SU-DHL-6 (cell line): ENCODE data around the gene PRPF18.

Experiments
- H2AFZ ChIP-seq: fragments of 200-600 bp; sonication (generic); 2 replicates; pipeline ENCODE4 v1.6.1; 2014; ENCODE audit warnings: low read depth, mild to moderate bottlenecking, moderate library complexity, mixed read lengths, antibody characterized with exemption, low read length; ENCODE audit not compliant: severe bottlenecking
- H3F3A ChIP-seq: fragments of 200-600 bp; shearing (Covaris generic); 2 replicates; pipeline ENCODE4 v1.6.0; 2016; ENCODE audit warnings: antibody characterized with exemption, mild to moderate bottlenecking; ENCODE audit not compliant: insufficient read depth
- H3K27ac ChIP-seq: fragments of 200-600 bp; sonication (generic); 2 replicates; pipeline ENCODE4 v1.5.1; 2016; ENCODE audit warnings: low read depth, mild to moderate bottlenecking, low read length, moderate library complexity, mixed read lengths
- H3K27me3 ChIP-seq: fragments of 200-600 bp; sonication (generic), shearing (Covaris generic); 2 replicates; pipeline ENCODE4 v1.6.0; 2014; ENCODE audit warnings: mild to moderate bottlenecking, low read length
- H3K36me3 ChIP-seq: fragments of 200-600 bp; sonication (generic); 2 replicates; pipeline ENCODE4 v1.6.1; 2014; ENCODE audit warnings: mild to moderate bottlenecking, low read length, mixed read lengths
- H3K4me2 ChIP-seq: fragments of 300-600, 200-600 bp; shearing (Covaris generic), sonication (generic); 2 replicates; pipeline ENCODE4 v1.6.0; 2014; ENCODE audit warnings: low read length, low read depth, mild to moderate bottlenecking; ENCODE audit not compliant: poor library complexity, severe bottlenecking
- H3K4me3 ChIP-seq: fragments of 200-600 bp; sonication (generic); 2 replicates; pipeline ENCODE4 v1.5.1; 2014; ENCODE audit warnings: antibody characterized with exemption, low read length, mild to moderate bottlenecking, mixed read lengths; ENCODE audit not compliant: insufficient read depth, poor library complexity, severe bottlenecking
- H3K79me2 ChIP-seq: fragments of 200-600 bp; sonication (generic); 2 replicates; pipeline ENCODE4 v1.6.1; 2014; ENCODE audit warnings: mild to moderate bottlenecking, low read length, moderate library complexity; ENCODE audit not compliant: insufficient read depth
- H3K9ac ChIP-seq: fragments of 200-600 bp; sonication (generic); 2 replicates; pipeline ENCODE4 v1.7.0; 2014; ENCODE audit warnings: mild to moderate bottlenecking, low read length
- H3K9me2 ChIP-seq: fragments of 200-600 bp; sonication (generic); replicated peaks from 2 replicates; pipeline ENCODE4 v1.6.1; 2014; ENCODE audit warnings: low read length; ENCODE audit not compliant: insufficient read depth
- H3K9me3 ChIP-seq: fragments of 200-600 bp; sonication (generic); 2 replicates; pipeline ENCODE4 v1.6.1; 2014; ENCODE audit warnings: low read length, mixed read lengths; ENCODE audit not compliant: insufficient read depth
- H4K20me1 ChIP-seq: fragments of 200-600 bp; sonication (generic); 2 replicates; pipeline ENCODE4 v1.6.1; 2014; ENCODE audit warnings: low read depth, mild to moderate bottlenecking, antibody characterized with exemption, low read length, moderate library complexity, mixed read lengths
- EZH2phosphoT487 ChIP-seq: fragments of 200-600 bp; sonication (generic), shearing (Covaris generic); conservative IDR thresholded peaks from 2 replicates; pipeline ENCODE4 v1.6.1; 2018; ENCODE audit warnings: mild to moderate bottlenecking, antibody characterized with exemption, low read length, moderate library complexity, mixed read lengths
- TF ChIP-seq, protein P1 (sequence below): fragments of 200-600 bp; sonication (generic); IDR thresholded peaks from one replicate; pipeline ENCODE4 v1.5.1; 2017; ENCODE audit warnings: antibody characterized with exemption, mild to moderate bottlenecking, low read length, moderate library complexity; ENCODE audit not compliant: insufficient read depth, poor library complexity, severe bottlenecking

The PRPF18 gene

DNA sequence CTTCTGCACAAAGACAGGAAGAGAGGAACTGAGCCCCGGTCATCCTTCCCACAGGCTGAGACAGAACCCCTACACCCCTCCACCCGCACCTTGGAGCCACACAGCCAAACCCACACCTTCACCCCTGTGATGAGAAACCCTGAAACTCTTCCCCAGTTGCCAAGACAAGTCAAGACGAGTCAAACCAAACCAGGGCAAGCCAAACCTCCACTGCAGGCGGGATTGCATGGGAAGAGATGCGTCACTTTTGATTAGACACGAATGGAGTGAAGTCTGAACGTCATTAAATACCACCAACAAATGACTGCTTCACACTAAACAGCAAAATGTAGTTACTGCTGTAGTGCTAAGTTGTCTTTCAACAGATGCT is 73.8 kb downstream of the PRPF18 start:
- H2AFZ ChIP-seq = no peak overlapping the region
- no peaks in the 10 kb centered on the region for H4K20me1 ChIP-seq
- no peaks in the 10 kb centered on the region for H3K9me2 ChIP-seq
- H3K36me3 ChIP-seq = no peaks in the 10 kb centered on the region
- H3K27ac ChIP-seq = no peak overlapping the region
- TF ChIP-seq, protein P1, sequence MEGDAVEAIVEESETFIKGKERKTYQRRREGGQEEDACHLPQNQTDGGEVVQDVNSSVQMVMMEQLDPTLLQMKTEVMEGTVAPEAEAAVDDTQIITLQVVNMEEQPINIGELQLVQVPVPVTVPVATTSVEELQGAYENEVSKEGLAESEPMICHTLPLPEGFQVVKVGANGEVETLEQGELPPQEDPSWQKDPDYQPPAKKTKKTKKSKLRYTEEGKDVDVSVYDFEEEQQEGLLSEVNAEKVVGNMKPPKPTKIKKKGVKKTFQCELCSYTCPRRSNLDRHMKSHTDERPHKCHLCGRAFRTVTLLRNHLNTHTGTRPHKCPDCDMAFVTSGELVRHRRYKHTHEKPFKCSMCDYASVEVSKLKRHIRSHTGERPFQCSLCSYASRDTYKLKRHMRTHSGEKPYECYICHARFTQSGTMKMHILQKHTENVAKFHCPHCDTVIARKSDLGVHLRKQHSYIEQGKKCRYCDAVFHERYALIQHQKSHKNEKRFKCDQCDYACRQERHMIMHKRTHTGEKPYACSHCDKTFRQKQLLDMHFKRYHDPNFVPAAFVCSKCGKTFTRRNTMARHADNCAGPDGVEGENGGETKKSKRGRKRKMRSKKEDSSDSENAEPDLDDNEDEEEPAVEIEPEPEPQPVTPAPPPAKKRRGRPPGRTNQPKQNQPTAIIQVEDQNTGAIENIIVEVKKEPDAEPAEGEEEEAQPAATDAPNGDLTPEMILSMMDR = no peak
- no peak for TF ChIP-seq EZH2phosphoT487
- H3K4me2 ChIP-seq = no peak overlapping the region
- no peaks in the 10 kb centered on the region for H3K27me3 ChIP-seq
- H3K9ac ChIP-seq = no peak overlapping the region
- no peak overlapping the region for H3K4me3 ChIP-seq
- H3K9me3 ChIP-seq = no peaks in the 10 kb centered on the region
- no peaks in the 10 kb centered on the region for H3K79me2 ChIP-seq
- H3F3A ChIP-seq = no peaks in the 10 kb centered on the region

DNA sequence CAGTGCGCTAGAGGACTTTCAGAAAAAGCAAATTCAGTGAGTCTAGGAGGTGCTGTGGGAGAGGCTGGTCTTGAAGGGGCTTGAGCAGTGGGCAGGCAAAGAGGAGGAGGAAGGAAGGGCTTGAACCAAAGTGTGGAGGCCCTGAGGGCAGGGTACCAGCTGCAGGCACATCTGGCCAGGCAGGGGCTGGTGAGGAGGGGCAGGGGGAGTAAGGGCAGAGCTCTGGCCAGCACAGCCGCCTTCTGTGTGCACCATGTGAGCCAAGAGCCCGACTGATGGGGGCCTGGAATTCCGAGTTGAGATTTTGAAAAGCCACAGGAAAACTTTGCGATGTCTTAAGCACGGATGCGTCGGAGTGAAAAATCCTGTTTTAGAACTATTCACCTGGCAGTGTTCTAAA is 74.5 kb downstream of the PRPF18 start:
- no peak overlapping the region for H3K4me3 ChIP-seq
- H3K27ac ChIP-seq = no peak overlapping the region
- H2AFZ ChIP-seq = no peak overlapping the region
- no peaks in the 10 kb centered on the region for H3K36me3 ChIP-seq
- H3K9me2 ChIP-seq = no peaks in the 10 kb centered on the region
- H3K4me2 ChIP-seq = no peak overlapping the region
- H3K9me3 ChIP-seq = no peaks in the 10 kb centered on the region
- no peak for TF ChIP-seq EZH2phosphoT487
- no peak overlapping the region for H3K9ac ChIP-seq
- no peaks in the 10 kb centered on the region for H4K20me1 ChIP-seq
- H3F3A ChIP-seq = no peaks in the 10 kb centered on the region
- H3K27me3 ChIP-seq = no peaks in the 10 kb centered on the region
- H3K79me2 ChIP-seq = no peaks in the 10 kb centered on the region

- Histone ChIP-seq H3K36me3 (no peaks in the 10 kb centered on the region), H3F3A (no peaks in the 10 kb centered on the region), H3K4me3 (no peak overlapping the region), H3K9ac (no peak overlapping the region), H3K27me3 (no peaks in the 10 kb centered on the region), H3K27ac (no peak overlapping the region), H4K20me1 (no peaks in the 10 kb centered on the region), H3K9me3 (no peaks in the 10 kb centered on the region), H3K79me2 (no peaks in the 10 kb centered on the region), H3K9me2 (no peaks in the 10 kb centered on the region), H3K4me2 (no peak overlapping the region), H2AFZ (no peak overlapping the region)
- TF ChIP-seq, protein P1 = no peak
- no peak for TF ChIP-seq EZH2phosphoT487
These were observed 78.9 kb downstream of the PRPF18 start for GRCh38 chr10:13665516-13666262.

- H3K36me3 ChIP-seq = no peaks in the 10 kb centered on the region
- no peaks in the 10 kb centered on the region for H3K9me3 ChIP-seq
- H3K27me3 ChIP-seq = no peaks in the 10 kb centered on the region
- no peaks in the 10 kb centered on the region for H3K9me2 ChIP-seq
- no peaks in the 10 kb centered on the region for H4K20me1 ChIP-seq
- no peak for TF ChIP-seq EZH2phosphoT487
- TF ChIP-seq, protein P1 = no peak
- H3K9ac ChIP-seq = no peak overlapping the region
- H3K27ac ChIP-seq = no peak overlapping the region
- H2AFZ ChIP-seq = no peak overlapping the region
- H3K79me2 ChIP-seq = no peaks in the 10 kb centered on the region
- no peaks in the 10 kb centered on the region for H3F3A ChIP-seq
- no peak overlapping the region for H3K4me3 ChIP-seq
- no peak overlapping the region for H3K4me2 ChIP-seq
These were observed 81.4 kb downstream of the PRPF18 start for GRCh38 chr10:13668126-13668525.
